Osteocyte (in vitro differentiated cells): Measurements from ENCODE around the gene PCDHGB4. TPM values are rescaled to one million over a fixed set of nuclear protein-coding genes. Genes with fewer than 3 reads are reported as not detected.
"Not testable (repeated sequence)": the region's sequence is repeated elsewhere in the genome, so short reads cannot be mapped to it uniquely, and the experiment has no call there.

Source experiments
- DNase-seq: peaks from one replicate; pipeline ENCODE4 v3.0.0; 2021; ENCODE audit warnings: mixed read lengths; ENCODE audit not compliant: unreplicated experiment; ENCODE audit errors: extremely low spot score
- H3K27ac Mint-ChIP-seq: one replicate; pipeline ENCODE4 v1.8.0; 2021; ENCODE audit warnings: mild to moderate bottlenecking, mixed read lengths; ENCODE audit not compliant: unreplicated experiment
- H3K27me3 Mint-ChIP-seq: one replicate; pipeline ENCODE4 v1.8.0; 2021; ENCODE audit warnings: mixed read lengths; ENCODE audit not compliant: unreplicated experiment
- H3K36me3 Mint-ChIP-seq: one replicate; pipeline ENCODE4 v1.8.0; 2021; ENCODE audit warnings: mixed read lengths; ENCODE audit not compliant: unreplicated experiment
- H3K4me1 Mint-ChIP-seq: one replicate; pipeline ENCODE4 v1.8.0; 2021; ENCODE audit warnings: mixed read lengths; ENCODE audit not compliant: unreplicated experiment
- H3K4me3 Mint-ChIP-seq: one replicate; pipeline ENCODE4 v1.8.0; 2021; ENCODE audit warnings: mild to moderate bottlenecking, moderate library complexity, mixed read lengths; ENCODE audit not compliant: unreplicated experiment
- H3K9me3 Mint-ChIP-seq: one replicate; pipeline ENCODE4 v1.8.0; 2021; ENCODE audit warnings: mixed read lengths; ENCODE audit not compliant: unreplicated experiment
- CTCF ChIP-seq: fragments of 200-600 bp; sonication (generic); IDR thresholded peaks from 2 replicates; pipeline ENCODE4 v1.5.0; 2021; ENCODE audit warnings: antibody characterized with exemption, mild to moderate bottlenecking, moderate library complexity
- total RNA-seq: library from RNA; stranded (reverse); gene quantifications from 2 replicates; pipeline ENCODE4 v1.2.1, GENCODE V29; 2021

The PCDHGB4 gene
- total RNA-seq, 1 donor from 2014 or later: 10.8 TPM

GRCh38 chr5:141422742-141423291 is 35.3 kb downstream of the PCDHGB4 start:
- H3K27ac Mint-ChIP-seq: no peak overlapping the region
- peaks cover 37% of the 10 kb centered on the region for H3K9me3 Mint-ChIP-seq
- peaks cover 61% of the 10 kb centered on the region for H3K36me3 Mint-ChIP-seq
- TF ChIP-seq CTCF: no peak
- no peak overlapping the region for H3K4me3 Mint-ChIP-seq
- no peaks in the 10 kb centered on the region for H3K4me1 Mint-ChIP-seq
- DNase-seq: no peak
- H3K27me3 Mint-ChIP-seq: no peaks in the 10 kb centered on the region

GRCh38 chr5:141427783-141428426 is 40.4 kb downstream of the PCDHGB4 start:
- H3K27ac Mint-ChIP-seq: no peak overlapping the region
- H3K4me3 Mint-ChIP-seq: no peak overlapping the region
- TF ChIP-seq CTCF: no peak
- H3K36me3 Mint-ChIP-seq: peaks cover 58% of the 10 kb centered on the region
- H3K27me3 Mint-ChIP-seq: no peaks in the 10 kb centered on the region
- no peaks in the 10 kb centered on the region for H3K4me1 Mint-ChIP-seq
- DNase-seq: no peak
- peaks cover 31% of the 10 kb centered on the region for H3K9me3 Mint-ChIP-seq

DNA sequence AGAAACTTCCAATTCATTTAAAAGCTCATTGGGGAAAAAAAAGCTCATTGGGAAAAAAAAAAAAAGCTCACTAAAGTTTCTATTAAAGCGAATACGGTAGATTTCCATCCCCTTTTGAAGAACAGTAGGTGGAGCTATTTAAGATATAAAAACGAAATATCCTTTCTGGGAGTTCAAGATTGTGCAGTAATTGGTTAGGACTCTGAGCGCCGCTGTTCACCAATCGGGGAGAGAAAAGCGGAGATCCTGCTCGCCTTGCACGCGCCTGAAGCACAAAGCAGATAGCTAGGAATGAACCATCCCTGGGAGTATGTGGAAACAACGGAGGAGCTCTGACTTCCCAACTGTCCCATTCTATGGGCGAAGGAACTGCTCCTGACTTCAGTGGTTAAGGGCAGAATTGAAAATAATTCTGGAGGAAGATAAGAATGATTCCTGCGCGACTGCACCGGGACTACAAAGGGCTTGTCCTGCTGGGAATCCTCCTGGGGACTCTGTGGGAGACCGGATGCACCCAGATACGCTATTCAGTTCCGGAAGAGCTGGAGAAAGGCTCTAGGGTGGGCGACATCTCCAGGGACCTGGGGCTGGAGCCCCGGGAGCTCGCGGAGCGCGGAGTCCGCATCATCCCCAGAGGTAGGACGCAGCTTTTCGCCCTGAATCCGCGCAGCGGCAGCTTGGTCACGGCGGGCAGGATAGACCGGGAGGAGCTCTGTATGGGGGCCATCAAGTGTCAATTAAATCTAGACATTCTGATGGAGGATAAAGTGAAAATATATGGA is 43.0 kb downstream of the PCDHGB4 start, which contains the start of gene PCDHGA12:
TSS of gene PCDHGA12 (plus strand) at position 176 of the 782 bp plus-strand sequence. CDS start at position 429, 253 bp downstream.
- no peak for TF ChIP-seq CTCF
- Mint-ChIP-seq H3K4me1 (no peaks in the 10 kb centered on the region), H3K4me3 (no peak within 1 kb of the TSS), H3K9me3 (peaks cover 24% of the 10 kb centered on the region), H3K27me3 (no peaks in the 10 kb centered on the region), H3K27ac (no peak within 1 kb of the TSS), H3K36me3 (peaks cover 51% of the 10 kb centered on the region)
- no peak for DNase-seq

DNA sequence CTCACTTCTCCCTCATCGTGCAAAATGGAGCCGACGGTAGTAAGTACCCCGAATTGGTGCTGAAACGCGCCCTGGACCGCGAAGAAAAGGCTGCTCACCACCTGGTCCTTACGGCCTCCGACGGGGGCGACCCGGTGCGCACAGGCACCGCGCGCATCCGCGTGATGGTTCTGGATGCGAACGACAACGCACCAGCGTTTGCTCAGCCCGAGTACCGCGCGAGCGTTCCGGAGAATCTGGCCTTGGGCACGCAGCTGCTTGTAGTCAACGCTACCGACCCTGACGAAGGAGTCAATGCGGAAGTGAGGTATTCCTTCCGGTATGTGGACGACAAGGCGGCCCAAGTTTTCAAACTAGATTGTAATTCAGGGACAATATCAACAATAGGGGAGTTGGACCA is 43.8 kb downstream of the PCDHGB4 start:
- no peak for TF ChIP-seq CTCF
- Mint-ChIP-seq H3K27ac (no peak overlapping the region), H3K27me3 (no peaks in the 10 kb centered on the region), H3K36me3 (peaks cover 44% of the 10 kb centered on the region), H3K4me1 (no peaks in the 10 kb centered on the region), H3K9me3 (peaks cover 28% of the 10 kb centered on the region), H3K4me3 (no peak overlapping the region)
- DNase-seq: no peak

- DNase-seq, H3K27me3 Mint-ChIP-seq, H3K4me1 Mint-ChIP-seq, H3K4me3 Mint-ChIP-seq, H3K27ac Mint-ChIP-seq: not testable (repeated sequence)
- H3K9me3 Mint-ChIP-seq: peaks cover 27% of the 10 kb centered on the region
- H3K36me3 Mint-ChIP-seq: peaks cover 40% of the 10 kb centered on the region
Measured at GRCh38 chr5:141432308-141432707, 44.8 kb downstream of the PCDHGB4 start.

DNA sequence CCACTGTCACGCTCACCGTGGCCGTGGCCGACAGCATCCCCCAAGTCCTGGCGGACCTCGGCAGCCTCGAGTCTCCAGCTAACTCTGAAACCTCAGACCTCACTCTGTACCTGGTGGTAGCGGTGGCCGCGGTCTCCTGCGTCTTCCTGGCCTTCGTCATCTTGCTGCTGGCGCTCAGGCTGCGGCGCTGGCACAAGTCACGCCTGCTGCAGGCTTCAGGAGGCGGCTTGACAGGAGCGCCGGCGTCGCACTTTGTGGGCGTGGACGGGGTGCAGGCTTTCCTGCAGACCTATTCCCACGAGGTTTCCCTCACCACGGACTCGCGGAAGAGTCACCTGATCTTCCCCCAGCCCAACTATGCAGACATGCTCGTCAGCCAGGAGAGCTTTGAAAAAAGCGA is 45.2 kb downstream of the PCDHGB4 start:
- DNase-seq, H3K4me1 Mint-ChIP-seq, H3K4me3 Mint-ChIP-seq, H3K27ac Mint-ChIP-seq, H3K27me3 Mint-ChIP-seq: not testable (repeated sequence)
- H3K36me3 Mint-ChIP-seq: peaks cover 40% of the 10 kb centered on the region
- peaks cover 27% of the 10 kb centered on the region for H3K9me3 Mint-ChIP-seq
